ENCODE data around the gene MUTYH. TPM values are rescaled to one million over a fixed set of nuclear protein-coding genes. Genes with fewer than 3 reads are reported as not detected.

MUTYH gene
- total RNA-seq, 1 experiment from 2014 or later, result 26.8 TPM

- intact Hi-C loops (cut with micrococcal nuclease; ENCODE audit: unreplicated experiment), result loop anchor here (1.0 to 10.0 kb wide), 6 partner anchors 192 to 566 kb away; partner anchors contain the start of genes BTBD19, DYNLT4, KIF2C and PLK3
- CTCF ChIA-PET, result interaction anchor here (1.3 to 1.4 kb wide), 2 partner anchors 282 to 286 kb away, joined by 7 to 9 read pairs; no protein-coding TSS in a partner anchor
- Histone ChIP-seq H3K4me1 (ENCODE audit: insufficient read depth, low read length, poor library complexity, severe bottlenecking) (peaks cover 11% of the 10 kb centered on the region), H3K27ac (ENCODE audit: low read depth, low read length, poor library complexity, severe bottlenecking) (no peak overlapping the region), H3K9me3 (ENCODE audit: low read depth, low read length, poor library complexity, severe bottlenecking) (no peaks in the 10 kb centered on the region), H3K36me3 (ENCODE audit: insufficient read depth, low read length, poor library complexity, severe bottlenecking) (no peaks in the 10 kb centered on the region), H3K4me3 (ENCODE audit: low read depth, low read length, poor library complexity, severe bottlenecking) (no peak overlapping the region), H3K27me3 (replicated peaks; ENCODE audit: insufficient read depth, low read depth, low read length, poor library complexity) (no peaks in the 10 kb centered on the region)
- TF ChIP-seq EZH2 (IDR thresholded peaks at IDR 0.05; ENCODE audit: borderline replicate concordance, low read depth, low read length, poor library complexity, severe bottlenecking) (no peak), CTCF (conservative IDR thresholded peaks at IDR 0.05; ENCODE audit: low read depth, low read length) (no peak)
- BruUV-seq (replicated peaks), result no TSS peak
- POLR2A ChIA-PET (ENCODE audit: low non-redundant PET), result no interaction called here
- DNase-seq (ENCODE audit: low spot score), result no peak
These were observed 39.6 kb downstream of the MUTYH start for GRCh38 chr1:45300669-45300997.

GRCh38 chr1:45299981-45300668, 40.1 kb downstream of the MUTYH start:
- peak; percentile 81 for DNase-seq (ENCODE audit: low spot score)
- no peak overlapping the region for H3K4me3 ChIP-seq (ENCODE audit: low read depth, low read length, poor library complexity, severe bottlenecking)
- no peaks in the 10 kb centered on the region for H3K36me3 ChIP-seq (ENCODE audit: insufficient read depth, low read length, poor library complexity, severe bottlenecking)
- TF ChIP-seq CTCF (conservative IDR thresholded peaks at IDR 0.05; ENCODE audit: low read depth, low read length), result peak; percentile 82
- no peak for TF ChIP-seq EZH2 (IDR thresholded peaks at IDR 0.05; ENCODE audit: borderline replicate concordance, low read depth, low read length, poor library complexity, severe bottlenecking)
- H3K9me3 ChIP-seq (ENCODE audit: low read depth, low read length, poor library complexity, severe bottlenecking), result no peaks in the 10 kb centered on the region
- BruUV-seq (replicated peaks), result no TSS peak
- H3K27ac ChIP-seq (ENCODE audit: low read depth, low read length, poor library complexity, severe bottlenecking), result no peak overlapping the region
- no peaks in the 10 kb centered on the region for H3K27me3 ChIP-seq (replicated peaks; ENCODE audit: insufficient read depth, low read depth, low read length, poor library complexity)
- intact Hi-C loops (cut with micrococcal nuclease; ENCODE audit: unreplicated experiment), result loop anchor here (1.0 to 10.0 kb wide), 6 partner anchors 192 to 565 kb away; partner anchors contain the start of genes BTBD19, DYNLT4, KIF2C and PLK3
- ChIA-PET POLR2A (ENCODE audit: low non-redundant PET) (no interaction called here), CTCF (interaction anchor here (0.7 to 1.4 kb wide), 4 partner anchors 281 to 513 kb away, joined by 3 to 9 read pairs (median 6); partner anchors contain the start of gene UROD)
- H3K4me1 ChIP-seq (ENCODE audit: insufficient read depth, low read length, poor library complexity, severe bottlenecking), result peaks cover 11% of the 10 kb centered on the region

GRCh38 chr1:45299296-45299695, 40.9 kb downstream of the MUTYH start:
- no TSS peak for BruUV-seq (replicated peaks)
- Histone ChIP-seq H3K27ac (ENCODE audit: low read depth, low read length, poor library complexity, severe bottlenecking) (no peak overlapping the region), H3K36me3 (ENCODE audit: insufficient read depth, low read length, poor library complexity, severe bottlenecking) (no peaks in the 10 kb centered on the region), H3K27me3 (replicated peaks; ENCODE audit: insufficient read depth, low read depth, low read length, poor library complexity) (no peaks in the 10 kb centered on the region), H3K4me1 (ENCODE audit: insufficient read depth, low read length, poor library complexity, severe bottlenecking) (peaks cover 5% of the 10 kb centered on the region), H3K4me3 (ENCODE audit: low read depth, low read length, poor library complexity, severe bottlenecking) (no peak overlapping the region), H3K9me3 (ENCODE audit: low read depth, low read length, poor library complexity, severe bottlenecking) (no peaks in the 10 kb centered on the region)
- POLR2A ChIA-PET (ENCODE audit: low non-redundant PET), result no interaction called here
- intact Hi-C loops (cut with micrococcal nuclease; ENCODE audit: unreplicated experiment), result no loop called here
- TF ChIP-seq EZH2 (IDR thresholded peaks at IDR 0.05; ENCODE audit: borderline replicate concordance, low read depth, low read length, poor library complexity, severe bottlenecking) (no peak), CTCF (conservative IDR thresholded peaks at IDR 0.05; ENCODE audit: low read depth, low read length) (no peak)
- CTCF ChIA-PET, result interaction anchor here (1.3 kb wide), 1 partner anchor 285 kb away, joined by 9 read pairs; no protein-coding TSS in a partner anchor
- DNase-seq (ENCODE audit: low spot score), result no peak

All from A673 (cell line).